HG03558 (cell line): ENCODE data around the gene ERGIC3.
"Not testable (repeated sequence)": the region's sequence is repeated elsewhere in the genome, so short reads cannot be mapped to it uniquely, and the experiment has no call there.

Experiments
- ATAC-seq: cut with Tn5 transposase; IDR thresholded peaks from one replicate; pipeline ENCODE4 v1.9.1; 2021; ENCODE audit warnings: moderate number of reproducible peaks; ENCODE audit not compliant: unreplicated experiment; ENCODE audit errors: extremely low read depth

ERGIC3 gene

DNA sequence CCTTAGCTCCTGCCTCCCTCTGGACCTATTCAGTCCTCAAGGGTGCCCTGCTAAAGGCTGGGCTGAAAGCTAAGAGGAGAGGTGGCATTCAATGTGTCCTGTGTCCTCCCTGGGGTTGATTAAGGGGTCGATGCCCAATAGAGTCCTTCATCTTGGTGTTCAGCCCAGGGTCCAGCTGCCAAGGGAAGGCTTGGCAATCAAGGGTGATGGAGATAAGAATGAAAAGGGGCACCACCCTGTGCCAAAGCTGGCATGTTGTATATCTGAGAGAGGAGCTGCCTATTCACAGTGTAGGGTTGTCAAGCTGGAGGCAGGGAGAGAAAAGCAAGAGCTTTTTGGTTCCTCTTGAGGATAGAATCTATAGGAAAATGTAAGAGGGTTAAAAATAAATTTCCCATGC, 24.8 kb upstream of the ERGIC3 start:
- ATAC-seq = no peak

DNA sequence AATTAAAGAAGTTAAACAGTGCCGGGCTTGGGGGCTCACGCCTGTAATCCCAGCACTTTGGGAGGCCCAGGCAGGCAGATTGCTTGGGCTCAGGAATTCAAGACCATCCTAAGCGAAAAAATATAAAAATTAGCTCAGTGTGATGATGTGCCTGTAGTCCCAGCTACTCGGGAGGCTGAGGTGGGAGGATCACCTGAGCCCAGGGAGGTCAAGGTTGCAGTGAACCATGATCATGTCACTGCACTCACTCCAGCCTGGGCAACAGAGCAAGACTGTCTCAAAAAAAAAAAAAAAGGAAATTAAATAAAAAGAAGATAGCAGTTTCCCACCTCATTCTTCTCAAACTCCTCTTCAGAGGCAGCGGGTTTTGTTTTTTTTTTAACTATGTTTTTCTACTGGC, 24.1 kb upstream of the ERGIC3 start:
- ATAC-seq = not testable (repeated sequence)

DNA sequence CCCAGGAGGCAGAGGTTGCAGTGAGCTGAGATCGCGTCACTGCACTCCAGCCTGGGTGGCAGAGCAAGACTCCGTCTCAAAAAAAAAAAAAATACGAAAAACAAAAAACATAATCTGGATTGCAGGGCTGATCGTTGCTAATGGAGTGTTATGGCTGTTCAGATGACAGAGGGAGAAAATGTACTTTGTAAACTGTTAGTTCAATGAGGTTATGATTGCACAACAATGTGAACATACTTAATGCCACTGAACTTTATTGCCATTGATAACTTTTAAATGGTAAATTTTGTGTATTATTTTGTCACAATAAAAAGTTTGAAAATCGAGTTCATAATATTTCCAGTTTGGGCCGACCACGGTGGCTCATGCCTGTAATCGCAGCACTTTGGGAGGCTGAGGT, 22.9 kb upstream of the ERGIC3 start:
- no peak for ATAC-seq

DNA sequence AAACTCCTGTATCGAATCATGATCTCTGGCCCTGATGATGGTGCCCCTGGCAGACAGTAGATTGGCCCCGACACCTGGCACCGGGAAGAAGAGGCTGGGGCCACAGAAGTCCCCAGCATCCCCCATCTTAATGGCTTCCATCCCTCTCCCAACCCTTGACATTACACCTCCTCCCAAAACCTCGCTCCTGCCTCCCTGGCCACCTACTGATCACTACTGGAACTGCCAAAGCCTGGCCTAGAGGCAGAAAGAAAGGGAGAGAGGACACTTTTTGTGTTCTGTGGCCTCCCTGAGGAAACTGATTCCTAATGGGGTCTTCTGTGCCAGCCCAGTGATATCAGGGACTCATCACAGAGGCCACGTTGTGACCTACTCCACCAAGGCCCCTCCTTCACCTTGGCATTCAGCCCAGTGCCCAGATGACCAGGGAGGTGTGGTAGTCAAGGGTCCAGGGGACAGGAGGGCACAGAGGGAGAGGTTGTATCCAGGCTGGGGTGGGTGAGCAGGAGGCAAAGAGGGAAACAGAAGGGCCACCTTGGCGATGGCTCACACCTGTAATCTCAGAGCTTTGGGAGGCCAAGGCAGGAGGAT, 18.5 kb upstream of the ERGIC3 start:
- ATAC-seq = no peak

DNA sequence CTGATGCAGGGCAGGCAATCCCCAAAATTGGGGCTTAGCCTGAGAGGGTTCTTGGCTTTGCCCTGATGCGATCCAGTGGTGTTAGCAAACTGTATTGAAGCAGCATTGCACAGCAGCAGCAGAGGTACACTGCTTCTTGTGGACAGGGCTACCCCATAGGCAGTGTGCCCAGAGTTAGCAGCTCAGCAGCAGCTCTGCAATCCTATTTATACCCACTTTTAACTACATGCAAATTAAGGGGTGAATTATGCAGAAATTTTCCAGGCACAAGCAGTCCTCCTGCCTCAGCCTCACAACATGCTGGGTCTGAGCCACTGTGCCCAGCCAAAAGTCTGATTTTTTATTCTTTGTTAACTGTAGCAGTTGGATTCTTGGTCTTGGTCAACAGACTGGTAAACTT, 16.2 kb upstream of the ERGIC3 start:
- no peak for ATAC-seq

DNA sequence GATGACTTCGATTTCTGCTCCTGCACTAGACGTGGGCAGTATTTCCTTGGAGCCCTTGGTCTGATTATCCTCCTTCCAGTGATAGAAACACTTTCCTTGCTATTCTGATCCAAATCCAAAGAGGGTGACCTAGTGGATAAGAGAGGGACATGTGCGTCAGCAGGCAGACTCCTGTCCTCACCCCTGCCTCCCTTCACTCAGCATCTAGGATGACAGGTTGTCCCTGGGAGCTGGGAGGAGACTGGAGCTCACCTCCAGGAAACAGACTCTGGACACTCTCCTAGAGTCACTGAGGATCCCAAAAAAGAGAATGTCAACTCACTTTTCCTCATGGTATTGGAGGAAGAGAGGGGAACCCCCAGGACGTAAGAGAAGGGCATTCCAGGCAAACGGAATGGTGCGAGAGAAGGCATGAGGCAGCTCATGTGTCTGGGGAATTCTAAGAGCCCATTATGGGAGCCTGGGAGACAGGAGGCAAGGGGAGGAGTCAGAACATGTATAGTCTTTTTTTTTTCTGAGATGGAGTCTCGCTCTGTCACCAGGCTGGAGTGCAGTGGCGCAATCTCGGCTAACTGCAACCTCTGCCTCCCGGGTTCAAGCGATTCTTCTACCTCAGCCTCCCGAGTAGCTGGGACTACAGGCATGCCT, 14.6 kb upstream of the ERGIC3 start:
- ATAC-seq = no peak

DNA sequence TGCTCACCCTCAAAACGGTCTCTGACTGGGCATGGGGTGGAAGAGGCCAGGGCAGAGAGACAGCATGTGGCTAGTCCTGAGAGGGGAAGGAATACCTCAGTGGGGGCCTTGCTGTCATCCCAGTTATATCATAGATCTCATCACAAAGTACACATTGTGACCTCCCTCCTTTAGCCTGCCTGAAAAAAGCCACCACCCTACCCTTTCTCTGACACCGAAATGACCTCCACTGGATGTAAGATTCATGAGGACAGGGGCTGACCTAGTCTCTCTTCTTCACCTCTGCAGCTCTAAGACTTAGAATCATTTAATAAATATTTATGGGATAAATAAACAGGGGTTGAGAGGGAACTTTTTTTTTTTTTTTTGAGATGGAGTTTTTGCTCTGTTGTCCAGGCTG, 12.3 kb upstream of the ERGIC3 start, which contains the start of gene C20orf173:
TSS of gene C20orf173 (minus strand) at position 101 of the 400 bp plus-strand sequence. CDS start 279 bp downstream, outside the sequence.
- no peak for ATAC-seq

DNA sequence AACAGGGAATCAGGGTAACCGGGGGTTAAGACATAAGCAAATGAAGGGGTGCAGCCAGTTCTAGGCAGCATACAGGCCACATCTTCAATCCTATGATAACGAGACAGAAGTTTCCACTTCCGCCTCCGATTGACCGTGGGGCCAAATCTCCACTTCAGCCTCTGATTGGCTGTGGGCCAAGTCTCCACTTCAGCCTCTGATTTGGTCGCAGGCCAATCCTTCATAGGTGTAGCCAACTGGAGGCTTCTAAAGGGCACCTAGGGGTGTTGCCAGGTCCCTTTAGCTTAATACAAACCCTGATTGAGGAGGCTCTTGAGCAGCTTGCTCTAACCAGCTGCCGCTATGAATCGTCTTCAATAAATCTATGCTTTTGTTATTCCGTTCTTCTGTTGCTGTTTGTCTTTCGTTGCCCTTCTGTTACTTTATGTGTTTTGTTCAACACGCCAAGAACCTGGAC, 2.1 kb upstream of the ERGIC3 start:
- no peak for ATAC-seq

DNA sequence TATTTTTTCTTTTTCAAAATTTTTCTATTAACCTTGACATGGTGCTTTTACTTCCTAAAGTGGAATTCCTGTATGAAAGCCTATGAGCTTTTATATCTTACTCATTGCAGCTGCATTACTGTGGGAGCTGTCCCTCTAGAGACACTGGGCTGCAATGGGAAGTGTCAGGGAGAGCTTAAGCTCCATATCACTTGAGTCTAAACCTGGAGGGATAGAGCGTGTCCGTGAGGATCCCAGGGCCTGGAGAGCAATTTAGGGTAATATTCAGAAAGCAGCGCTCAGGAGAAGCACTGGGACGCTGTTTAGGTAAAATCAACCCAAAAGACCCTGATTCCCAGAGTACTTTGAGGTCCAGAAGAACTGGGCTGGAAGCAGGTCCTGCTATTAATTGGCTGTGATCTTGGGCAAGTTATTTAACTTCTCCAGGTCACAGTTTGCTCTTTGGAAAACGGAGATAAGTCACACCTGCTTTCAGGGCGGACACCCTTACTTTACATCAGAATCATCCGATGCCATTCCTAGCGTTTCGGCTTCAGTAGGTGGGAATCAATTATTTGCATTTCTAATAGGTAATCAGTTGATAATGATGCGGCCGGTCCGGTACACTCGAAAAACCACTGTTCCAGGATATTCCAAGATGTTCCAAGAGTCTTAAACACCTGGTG, 628 bp upstream of the ERGIC3 start:
- no peak for ATAC-seq

DNA sequence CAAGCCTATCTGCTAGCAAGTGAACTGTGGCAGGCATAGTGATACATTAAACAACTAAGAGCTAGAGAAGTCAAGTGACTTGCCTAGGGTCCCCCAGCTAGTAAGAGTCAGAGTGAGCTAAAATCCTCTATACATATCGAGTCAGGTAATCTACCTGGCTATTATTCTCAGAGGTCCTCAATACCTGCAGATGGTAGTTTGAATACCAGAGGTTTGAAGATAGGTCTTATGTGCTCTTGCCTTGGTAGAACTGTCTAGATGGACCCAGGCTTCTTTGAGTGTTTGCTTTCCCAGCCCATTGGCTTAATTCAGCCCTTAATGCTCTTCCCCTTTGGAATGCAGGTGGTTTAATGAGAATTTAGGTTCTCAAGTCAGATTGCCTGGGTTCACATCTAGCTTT, 1.1 kb downstream of the ERGIC3 start:
- ATAC-seq = no peak

DNA sequence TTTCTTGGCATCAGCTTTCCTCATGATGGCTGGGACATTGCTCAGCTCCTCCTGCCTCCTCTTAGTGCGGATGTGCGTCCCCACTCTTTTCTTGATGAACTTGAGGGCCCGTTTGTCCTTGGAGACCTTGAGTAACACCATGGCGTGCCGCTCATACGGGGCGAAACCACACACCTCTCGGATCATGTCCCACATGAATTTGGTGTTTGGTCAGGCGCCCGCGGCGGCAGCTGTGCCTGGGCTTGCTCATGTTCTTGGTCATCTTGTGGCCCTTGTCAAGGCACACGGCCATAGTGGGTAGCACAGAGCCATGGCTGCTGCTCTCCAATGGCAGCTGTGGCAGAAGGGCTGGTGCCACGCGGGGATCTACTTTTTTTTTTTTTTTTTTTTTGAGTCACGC, 2.6 kb downstream of the ERGIC3 start:
- no peak for ATAC-seq

DNA sequence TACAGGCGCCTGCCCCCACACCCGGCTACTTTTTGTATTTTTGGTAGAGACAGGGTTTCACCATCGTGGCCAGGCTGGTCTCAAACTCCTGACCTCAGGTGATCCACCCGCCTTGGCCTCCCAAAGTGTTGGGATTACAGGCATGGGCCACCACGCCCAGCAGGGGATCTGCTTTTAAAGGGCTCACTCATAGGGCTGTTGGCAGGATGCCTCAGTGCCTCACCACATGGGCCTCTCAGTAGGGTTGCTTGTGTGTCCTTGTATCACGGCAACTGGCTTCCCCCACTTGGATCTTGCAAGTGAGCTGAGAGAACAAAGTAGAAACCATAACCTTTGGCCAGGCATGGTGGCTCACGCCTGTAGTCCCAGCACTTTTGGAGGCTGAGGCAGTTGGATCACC, 3.1 kb downstream of the ERGIC3 start:
- not testable (repeated sequence) for ATAC-seq

DNA sequence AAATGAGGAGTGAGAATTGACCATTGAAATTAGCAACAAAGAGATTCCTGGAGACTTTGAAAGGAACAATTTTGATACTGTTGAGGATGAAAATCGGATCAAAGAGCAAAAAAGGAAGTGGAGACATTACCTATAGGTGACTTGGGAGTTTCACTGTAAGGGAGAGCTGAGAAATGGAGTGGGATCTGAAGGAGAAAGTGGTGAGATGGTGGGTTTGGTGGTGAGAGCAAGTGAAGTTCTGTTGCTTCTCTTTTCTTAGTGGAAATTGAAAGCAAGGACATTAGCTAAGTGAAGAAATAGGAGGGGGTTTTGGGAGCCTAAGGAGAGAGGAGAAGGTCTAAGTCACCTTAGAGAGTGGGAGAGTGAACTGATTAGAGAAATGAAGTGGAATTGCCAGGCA, 4.2 kb downstream of the ERGIC3 start:
- no peak for ATAC-seq

DNA sequence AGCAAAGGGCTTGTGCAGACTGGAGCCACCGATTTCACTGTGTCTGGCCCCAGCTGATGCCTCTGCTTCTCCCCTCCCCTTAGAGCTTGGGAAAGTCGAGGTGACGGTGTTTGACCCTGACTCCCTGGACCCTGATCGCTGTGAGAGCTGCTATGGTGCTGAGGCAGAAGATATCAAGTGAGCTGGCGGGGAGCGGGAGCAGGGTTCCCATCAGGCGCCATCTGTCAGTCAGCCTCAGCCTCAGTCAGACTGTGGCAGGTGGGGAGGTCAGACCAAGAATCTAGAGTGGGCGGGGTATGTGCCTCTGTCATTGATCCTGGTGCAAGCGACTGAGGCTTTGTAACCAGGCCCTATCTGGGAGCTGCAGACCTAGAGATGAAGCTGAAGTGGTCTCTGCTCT, 5.5 kb downstream of the ERGIC3 start:
- no peak for ATAC-seq

DNA sequence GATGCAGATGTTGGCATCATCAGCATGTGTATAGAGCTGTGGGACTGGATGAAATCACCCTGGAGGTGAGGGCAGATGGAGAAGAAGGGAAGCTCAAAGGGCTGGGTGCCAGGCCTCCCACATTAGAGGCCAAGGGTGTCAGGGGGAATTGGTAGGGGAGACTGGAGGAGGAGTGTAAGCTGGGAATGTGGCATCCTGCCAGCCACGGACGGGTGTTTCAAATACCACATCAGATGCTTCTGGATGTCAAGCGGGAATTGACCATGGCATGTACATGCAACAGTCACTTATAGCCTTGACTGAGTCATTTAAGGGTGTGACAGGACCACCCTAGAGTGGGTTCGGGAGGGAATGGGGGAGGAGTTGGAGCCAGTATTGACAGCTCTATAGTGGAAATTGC, 9.6 kb downstream of the ERGIC3 start:
- no peak for ATAC-seq

DNA sequence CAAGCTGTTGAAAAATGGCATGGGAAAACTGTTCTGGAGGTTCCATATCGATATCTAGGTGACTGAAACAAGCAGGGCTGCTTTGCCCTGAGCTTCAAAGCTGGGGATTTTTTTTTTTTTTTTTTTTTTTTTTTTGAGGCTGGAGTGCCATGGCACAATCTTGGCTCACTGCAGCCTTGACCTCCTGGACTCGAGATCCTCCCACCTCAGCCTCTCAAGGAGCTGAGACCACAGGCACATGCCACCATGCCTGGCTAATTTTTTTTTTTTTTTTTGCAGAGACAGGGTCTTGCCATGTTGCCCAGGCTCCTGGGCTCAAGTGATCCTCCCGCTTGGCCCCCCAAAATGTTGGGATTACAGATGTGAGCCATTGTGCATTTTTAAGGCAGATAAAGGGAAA, 11.0 kb downstream of the ERGIC3 start:
- ATAC-seq = no peak

DNA sequence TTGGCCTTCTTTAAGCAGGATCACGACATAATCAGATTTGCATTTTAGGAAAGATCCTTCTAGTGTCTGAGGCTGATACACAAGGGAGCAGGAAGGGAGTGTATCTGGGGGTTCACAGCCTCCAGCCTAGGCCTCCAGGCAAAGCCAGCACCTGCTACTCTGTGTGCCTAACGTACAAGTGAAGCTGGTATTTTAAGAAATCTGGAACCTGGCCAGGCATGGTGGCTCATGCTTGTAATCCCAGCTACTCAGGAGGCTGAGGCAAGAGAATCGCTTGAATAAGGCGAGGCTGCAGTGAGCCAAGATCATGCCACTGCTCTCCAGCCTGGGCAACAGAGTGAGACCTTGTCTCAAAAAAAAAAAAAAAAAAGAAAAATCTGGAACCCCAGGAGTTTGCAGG, 13.6 kb downstream of the ERGIC3 start:
- ATAC-seq = not testable (repeated sequence)

DNA sequence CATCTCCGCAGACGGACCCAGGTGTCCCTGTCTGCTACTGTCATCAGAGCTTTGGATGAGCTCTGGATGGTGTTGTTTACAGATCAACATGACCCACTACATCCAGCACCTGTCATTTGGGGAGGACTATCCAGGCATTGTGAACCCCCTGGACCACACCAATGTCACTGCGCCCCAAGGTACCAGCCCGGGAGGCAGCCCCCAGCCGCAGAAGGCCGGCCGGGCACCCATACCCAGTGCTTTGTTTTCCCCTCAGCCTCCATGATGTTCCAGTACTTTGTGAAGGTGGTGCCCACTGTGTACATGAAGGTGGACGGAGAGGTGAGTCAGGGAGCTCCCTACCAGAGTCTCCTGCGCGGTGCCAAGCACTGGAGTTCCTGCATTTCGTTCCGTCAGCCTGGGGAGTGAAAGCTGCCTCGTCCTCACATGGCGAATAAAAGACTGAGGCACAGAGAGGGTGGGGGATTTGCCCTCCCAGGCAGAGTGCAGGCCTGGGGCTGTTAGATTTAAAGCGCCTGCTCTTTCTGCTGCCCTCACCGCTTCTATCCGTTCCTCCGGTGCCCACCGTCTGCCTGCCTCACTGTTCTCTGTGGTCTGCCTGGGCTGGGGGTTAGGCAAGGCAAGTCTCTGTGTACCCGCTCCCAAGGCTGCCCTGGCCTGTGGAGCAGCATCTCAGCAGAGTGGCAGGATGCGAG, 14.2 kb downstream of the ERGIC3 start:
- no peak for ATAC-seq

DNA sequence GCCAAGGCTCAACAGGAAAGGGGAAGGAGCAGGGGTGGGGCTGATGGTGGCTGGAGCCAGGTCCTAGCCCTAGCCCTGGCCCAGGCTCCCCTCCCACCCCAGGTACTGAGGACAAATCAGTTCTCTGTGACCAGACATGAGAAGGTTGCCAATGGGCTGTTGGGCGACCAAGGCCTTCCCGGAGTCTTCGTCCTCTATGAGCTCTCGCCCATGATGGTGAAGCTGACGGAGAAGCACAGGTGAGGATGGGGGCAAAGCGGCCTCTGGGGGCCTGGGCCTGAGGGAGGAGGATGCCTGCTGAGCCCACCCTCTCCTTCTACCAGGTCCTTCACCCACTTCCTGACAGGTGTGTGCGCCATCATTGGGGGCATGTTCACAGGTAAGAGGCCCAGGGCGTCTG, 15.0 kb downstream of the ERGIC3 start:
- ATAC-seq = no peak

DNA sequence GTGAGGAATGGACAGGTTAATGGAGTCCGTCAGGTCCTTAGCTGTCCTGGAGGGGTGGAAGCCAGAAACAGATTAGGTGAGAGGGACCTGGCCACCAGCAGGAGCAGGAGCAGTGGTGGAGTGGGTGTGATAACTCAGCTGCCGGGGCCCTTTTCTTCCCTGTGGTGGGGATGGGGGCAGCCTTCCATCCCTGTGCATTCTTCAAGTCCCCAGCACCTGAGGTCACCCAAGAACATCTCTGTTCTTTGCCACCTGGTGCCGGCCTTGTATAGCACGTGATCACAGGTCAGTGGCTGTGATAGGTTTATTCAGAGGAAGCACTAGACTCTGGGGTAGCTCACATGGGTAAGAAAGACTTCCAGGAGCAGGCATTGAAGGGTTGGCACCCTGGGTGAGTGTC, 16.6 kb downstream of the ERGIC3 start:
- no peak for ATAC-seq

DNA sequence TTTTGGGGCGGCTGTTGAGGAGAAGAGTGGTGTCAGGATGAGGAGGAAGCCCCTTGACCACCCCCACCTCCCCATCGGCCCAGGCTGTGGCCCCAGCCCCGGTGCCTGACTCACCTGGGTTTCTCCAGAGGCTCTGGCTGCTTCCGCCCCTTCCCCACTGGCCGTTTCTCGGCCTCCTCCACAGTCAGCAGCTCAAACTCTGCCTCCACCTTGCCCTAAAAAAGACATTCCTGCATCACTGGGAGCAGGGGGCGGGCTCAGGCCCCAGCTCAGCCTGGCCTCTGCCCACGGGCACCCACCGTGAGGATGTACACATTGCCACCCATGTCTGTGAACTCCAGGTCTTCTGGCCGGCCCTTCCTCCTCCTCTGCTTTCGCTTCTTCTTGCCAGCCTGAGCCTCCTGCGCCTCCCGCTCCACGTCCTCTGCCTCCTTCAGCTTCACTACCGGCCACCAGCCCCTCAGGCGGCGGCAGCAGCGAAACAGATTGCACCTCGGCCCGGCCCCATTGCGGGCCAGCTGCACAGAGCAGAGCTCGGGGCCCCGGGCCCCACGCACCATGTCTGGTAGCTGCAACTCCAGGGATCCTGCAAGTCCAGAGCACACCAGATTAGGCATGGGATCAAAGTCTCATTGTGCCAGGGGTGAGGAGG, 17.3 kb downstream of the ERGIC3 start:
- no peak for ATAC-seq
